Dedifferentiated amniotic fluid mesenchymal stem cell (primary cell): ENCODE data around the gene PPP1R14B.

ENCODE experiments used
- DNase-seq: peaks from one replicate; pipeline ENCODE4 v3.0.0-alpha.2; 2016; ENCODE audit errors: extremely low spot score

Gene PPP1R14B

GRCh38 chr11:64210301-64211020 is 36.3 kb downstream of the PPP1R14B start:
- DNase-seq = no peak

- no peak for DNase-seq
Measured at GRCh38 chr11:64209563-64209843, 37.2 kb downstream of the PPP1R14B start.

GRCh38 chr11:64208796-64209562 is 37.8 kb downstream of the PPP1R14B start:
- DNase-seq = no peak

- DNase-seq = no peak
Measured at GRCh38 chr11:64208086-64208795, 38.5 kb downstream of the PPP1R14B start.

GRCh38 chr11:64207256-64208085 is 39.3 kb downstream of the PPP1R14B start:
- DNase-seq = no peak

DNA sequence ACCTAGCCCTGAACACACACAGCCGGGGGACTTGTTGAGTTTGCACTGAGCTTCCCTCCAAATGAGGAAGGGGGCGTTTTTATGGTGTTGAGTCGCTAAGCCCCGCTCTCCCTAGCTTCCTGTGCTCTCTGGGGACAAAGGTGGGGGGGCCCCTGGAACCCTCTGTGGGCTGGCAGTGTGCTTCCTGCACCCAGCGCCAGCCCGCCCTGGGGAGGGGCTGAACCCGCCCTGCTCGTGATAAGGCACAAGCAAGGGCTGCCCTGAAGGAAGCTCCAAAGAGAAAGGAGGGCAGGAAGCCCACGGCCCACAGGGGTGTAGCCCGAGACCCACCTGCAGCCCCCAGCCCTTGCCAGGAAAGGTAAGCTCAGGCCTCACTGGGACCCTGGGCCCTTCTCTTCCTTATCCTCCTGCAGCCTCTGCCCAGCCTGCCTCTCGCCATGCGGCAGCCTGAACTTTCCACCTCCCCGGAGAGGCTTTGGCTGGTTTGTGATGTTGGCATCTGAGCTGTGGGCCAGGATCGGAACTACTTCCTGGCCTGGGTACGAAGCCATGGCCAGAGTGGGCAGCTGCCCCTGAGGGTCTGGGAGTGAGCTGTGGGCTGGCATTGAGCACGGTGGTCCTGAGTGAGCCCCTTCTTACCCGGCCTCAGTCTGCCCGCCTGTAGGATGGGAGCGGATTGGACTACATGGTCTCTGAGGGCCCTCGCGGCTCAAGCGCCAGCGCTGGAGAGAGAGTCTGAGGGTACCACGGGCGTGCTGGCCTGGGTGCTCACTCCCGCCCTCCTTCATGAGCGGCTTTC is 40.1 kb downstream of the PPP1R14B start, which contains the start of gene FERMT3:
TSS of gene FERMT3 (plus strand) at position 265 of the 799 bp plus-strand sequence. CDS start 644 bp downstream, outside the sequence.
- DNase-seq = no peak

DNA sequence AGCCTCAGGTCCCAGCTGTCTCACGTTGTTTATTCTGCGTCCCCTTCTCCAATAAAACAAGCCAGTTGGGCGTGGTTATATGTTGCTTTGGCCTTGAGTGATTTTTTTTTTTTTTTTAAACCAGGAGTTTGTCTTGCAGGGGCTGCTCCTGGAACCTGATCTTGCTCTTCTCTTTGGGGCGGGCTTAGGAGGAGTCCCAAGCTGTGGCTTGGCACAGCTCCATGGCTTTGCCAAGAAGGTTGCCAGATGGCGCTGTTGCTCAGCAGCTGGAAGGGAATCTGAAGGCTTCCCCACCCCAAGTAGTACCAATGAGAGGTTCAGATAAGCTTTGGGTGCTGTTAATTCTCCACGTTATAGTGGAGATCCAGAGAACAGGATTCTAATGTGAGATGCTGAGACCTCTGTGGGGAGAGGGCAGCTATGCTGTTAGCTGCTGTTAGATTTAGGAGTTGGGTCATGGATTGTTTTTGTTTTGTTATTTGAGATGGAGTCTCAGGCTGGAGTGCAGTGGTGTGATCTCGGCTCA is 42.2 kb downstream of the PPP1R14B start:
- peak; percentile 91 for DNase-seq

DNA sequence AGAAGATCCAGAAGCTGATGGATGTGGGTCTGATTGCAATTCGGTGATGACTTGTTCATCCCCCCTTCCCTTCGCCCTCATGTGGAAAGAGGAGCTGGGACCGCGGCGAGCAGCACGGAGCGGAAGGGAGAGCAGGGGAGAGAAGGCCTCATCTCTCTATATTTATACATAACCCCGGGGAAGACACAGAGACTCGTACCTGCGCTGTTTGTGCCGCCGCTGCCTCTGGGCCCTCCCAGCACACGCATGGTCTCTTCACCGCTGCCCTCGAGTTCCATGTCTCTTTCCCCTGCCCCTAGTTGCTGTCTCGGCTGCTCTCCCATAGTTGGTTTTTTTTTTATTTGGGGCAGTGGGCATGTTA is 42.7 kb downstream of the PPP1R14B start:
- no peak for DNase-seq

DNA sequence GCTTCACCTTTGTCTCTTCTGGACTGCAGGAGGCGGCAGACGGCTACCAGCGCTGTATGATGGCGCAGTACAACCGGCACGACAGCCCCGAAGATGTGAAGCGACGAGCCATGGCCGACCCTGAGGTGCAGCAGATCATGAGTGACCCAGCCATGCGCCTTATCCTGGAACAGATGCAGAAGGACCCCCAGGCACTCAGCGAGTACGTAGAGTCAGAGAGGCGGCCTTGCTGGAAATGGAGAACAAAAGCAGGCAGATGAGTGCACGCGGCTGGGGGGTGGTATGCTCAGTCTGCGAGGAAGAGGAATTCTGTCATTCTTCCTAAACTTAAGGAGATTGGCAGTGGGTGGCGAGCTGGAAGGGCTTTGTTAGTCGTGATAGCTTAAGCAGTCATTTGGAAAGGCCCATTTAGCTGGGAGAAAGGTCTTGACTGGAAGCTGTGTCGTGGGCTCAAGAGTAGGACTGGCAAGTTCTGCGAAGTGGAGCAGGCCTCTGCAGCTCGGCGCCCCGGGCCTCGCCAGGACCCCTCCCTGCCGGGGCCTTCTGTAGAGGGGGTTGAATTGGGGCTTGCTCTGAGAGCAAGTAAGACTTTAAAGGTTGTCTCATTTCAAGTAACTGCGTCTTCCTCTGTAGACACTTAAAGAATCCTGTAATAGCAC is 43.2 kb downstream of the PPP1R14B start:
- DNase-seq = no peak

GRCh38 chr11:64202992-64203391 is 43.8 kb downstream of the PPP1R14B start:
- DNase-seq = no peak

GRCh38 chr11:64201543-64201942 is 45.2 kb downstream of the PPP1R14B start:
- no peak for DNase-seq

GRCh38 chr11:64198511-64198910 is 48.2 kb downstream of the PPP1R14B start:
- no peak for DNase-seq

- no peak for DNase-seq
Measured at GRCh38 chr11:64196626-64197025, 50.1 kb downstream of the PPP1R14B start.
